Gastrocnemius medialis (tissue), 4 donors: ENCODE results near the gene MEGF6. TPM values are rescaled to one million over a fixed set of nuclear protein-coding genes. Genes with fewer than 3 reads are reported as not detected.

ENCODE experiments used
- ATAC-seq, 2 donors: fragments of 150-250 bp; one replicate each; pipeline ENCODE4 v1.9.1; 2016
- DNase-seq, 2 donors: peaks; one replicate each; pipeline ENCODE4 v3.0.0-alpha.2; 2019
- H3K27ac ChIP-seq, 4 donors: fragments of 200-600 bp; sonication (generic); 1 replicate in 1 of 4; 2 replicates in 3 of 4; pipeline ENCODE4 v1.5.1; 2016 to 2018; ENCODE audit warnings: mild to moderate bottlenecking in 2 of 4, moderate library complexity in 1 of 4
- H3K27me3 ChIP-seq, 3 donors: fragments of 200-600 bp; sonication (generic) in 2 of 3; 1 replicate in 1 of 3; 2 replicates in 2 of 3; pipeline versions ENCODE4 v1.5.1 to v1.6.0; 2016 to 2019; ENCODE audit warnings: mild to moderate bottlenecking in 1 of 3, moderate library complexity in 1 of 3
- H3K36me3 ChIP-seq, 2 donors: fragments of 200-600 bp; sonication (generic) in 1 of 2; one replicate each; pipeline ENCODE4 v1.5.1; 2017 to 2018
- H3K4me1 ChIP-seq, 2 donors: fragments of 200-600 bp; sonication (generic) in 1 of 2; one replicate each; pipeline ENCODE4 v1.5.1; 2016 to 2017; ENCODE audit warnings: mild to moderate bottlenecking in 2 of 2
- H3K4me3 ChIP-seq, 4 donors: fragments of 200-600 bp; sonication (generic) in 3 of 4; 1 replicate in 1 of 4; 2 replicates in 3 of 4; pipeline ENCODE4 v1.5.1; 2016 to 2019; ENCODE audit warnings: mild to moderate bottlenecking in 2 of 4
- H3K9me3 ChIP-seq, 3 donors: fragments of 200-600 bp; sonication (generic) in 2 of 3; 1 replicate in 1 of 3; 2 replicates in 2 of 3; pipeline ENCODE4 v1.5.1; 2016 to 2019
- CTCF ChIP-seq, 5 experiments: fragments of 450-650 bp in 3 of 5; fragments of 200-600 bp in 2 of 5; sonication (generic) in 2 of 5; IDR thresholded peaks in 4 of 5; conservative IDR thresholded peaks in 1 of 5; 1 replicate in 4 of 5; 2 replicates in 1 of 5; pipeline ENCODE4 v1.5.1; 2016 to 2019; ENCODE audit warnings: antibody characterized with exemption in 5 of 5, mild to moderate bottlenecking in 3 of 5, moderate library complexity in 3 of 5
- POLR2A ChIP-seq, 2 donors: fragments of 450-650 bp; IDR thresholded peaks; one replicate each; pipeline ENCODE4 v1.6.1; 2017; ENCODE audit warnings: antibody characterized with exemption in 2 of 2, mild to moderate bottlenecking in 2 of 2, moderate library complexity in 2 of 2
- in situ Hi-C, 4 donors: fragments of 200-750 bp; cut with MboI; loops; one replicate each; pipeline versions ENCODE4 v1.15.0 to v1.8.0; 2017; ENCODE audit warnings: low sequenced_read_pairs in 4 of 4
- intact Hi-C: fragments of 100-400 bp; cut with DNase I; formaldehyde crosslinking; loops from one replicate; pipeline ENCODE4 v1.15.1; 2023; ENCODE audit warnings: low total_unique reads
- total RNA-seq, 4 donors: library from RNA; depleted of rRNA; stranded (reverse); fragments of >200 nt; gene quantifications; one replicate each; pipeline versions ENCODE4 v1.1.0 to v1.2.3, GENCODE V29; 2016

Gene MEGF6
- total RNA-seq, 4 donors from 2014 or later = 1.9 to 5.7 (median 4.9) TPM

GRCh38 chr1:3461238-3461933, 149.9 kb downstream of the MEGF6 start:
- H3K36me3 ChIP-seq = no peaks in the 10 kb centered on the region
- peak overlapping the region in 2 of 4 donors; percentile 66 to 73 for H3K27ac ChIP-seq
- intact Hi-C loops = no loop called here
- TF ChIP-seq CTCF (IDR thresholded peaks at IDR 0.05 in 4 of 5, conservative IDR thresholded peaks at IDR 0.05 in 1 of 5) = no peak
- no peak for TF ChIP-seq POLR2A (IDR thresholded peaks at IDR 0.05)
- no peaks in the 10 kb centered on the region for H3K9me3 ChIP-seq
- in situ Hi-C loops = no loop called here
- DNase-seq (no peak), ATAC-seq (no peak)
- no peak overlapping the region for H3K4me3 ChIP-seq
- no peaks in the 10 kb centered on the region for H3K27me3 ChIP-seq
- peaks cover 28 to 32% of the 10 kb centered on the region in 2 donors for H3K4me1 ChIP-seq

- H3K9me3 ChIP-seq = no peaks in the 10 kb centered on the region
- H3K4me1 ChIP-seq = peaks cover 28 to 32% of the 10 kb centered on the region in 2 donors
- peak overlapping the region; percentile 62 to 82 (median 70) for H3K27ac ChIP-seq
- intact Hi-C loops (no loop called here), in situ Hi-C loops (no loop called here)
- no peak for DNase-seq
- no peak for TF ChIP-seq POLR2A (IDR thresholded peaks at IDR 0.05)
- TF ChIP-seq CTCF (IDR thresholded peaks at IDR 0.05 in 4 of 5, conservative IDR thresholded peaks at IDR 0.05 in 1 of 5) = no peak
- no peaks in the 10 kb centered on the region for H3K36me3 ChIP-seq
- ATAC-seq = no peak
- H3K27me3 ChIP-seq = no peaks in the 10 kb centered on the region
- H3K4me3 ChIP-seq = no peak overlapping the region
These were observed 150.6 kb downstream of the MEGF6 start for GRCh38 chr1:3460672-3461131.

- Histone ChIP-seq H3K27me3 (no peaks in the 10 kb centered on the region), H3K4me3 (no peak overlapping the region), H3K9me3 (no peaks in the 10 kb centered on the region), H3K27ac (peak overlapping the region; percentile 62 to 82 (median 70)), H3K4me1 (peaks cover 31 to 32% of the 10 kb centered on the region in 2 donors), H3K36me3 (no peaks in the 10 kb centered on the region)
- intact Hi-C loops (no loop called here), in situ Hi-C loops (no loop called here)
- TF ChIP-seq POLR2A (IDR thresholded peaks at IDR 0.05) (no peak), CTCF (IDR thresholded peaks at IDR 0.05 in 4 of 5, conservative IDR thresholded peaks at IDR 0.05 in 1 of 5) (no peak)
- ATAC-seq = peak; percentile 62 to 72
- DNase-seq = peak; percentile 54 to 79
These were observed 151.2 kb downstream of the MEGF6 start for GRCh38 chr1:3459940-3460671.

GRCh38 chr1:3459051-3459908, 152.0 kb downstream of the MEGF6 start:
- H3K36me3 ChIP-seq = no peaks in the 10 kb centered on the region
- peak overlapping the region; percentile 63 to 82 (median 70) for H3K27ac ChIP-seq
- TF ChIP-seq POLR2A (IDR thresholded peaks at IDR 0.05) (no peak), CTCF (IDR thresholded peaks at IDR 0.05 in 4 of 5, conservative IDR thresholded peaks at IDR 0.05 in 1 of 5) (no peak)
- in situ Hi-C loops (no loop called here), intact Hi-C loops (no loop called here)
- no peaks in the 10 kb centered on the region for H3K9me3 ChIP-seq
- H3K4me1 ChIP-seq = peaks cover 32 to 36% of the 10 kb centered on the region in 2 donors
- ATAC-seq = no peak
- no peaks in the 10 kb centered on the region for H3K27me3 ChIP-seq
- no peak for DNase-seq
- no peak overlapping the region for H3K4me3 ChIP-seq
